ENCODE measurements around the gene WNT9A.

The WNT9A gene

GRCh38 chr1:227953022-227953412 is 5.3 kb upstream of the WNT9A start:
- no peak for DNase-seq

- DNase-seq: no peak
These were observed 4.8 kb upstream of the WNT9A start for GRCh38 chr1:227952374-227953021.

DNA sequence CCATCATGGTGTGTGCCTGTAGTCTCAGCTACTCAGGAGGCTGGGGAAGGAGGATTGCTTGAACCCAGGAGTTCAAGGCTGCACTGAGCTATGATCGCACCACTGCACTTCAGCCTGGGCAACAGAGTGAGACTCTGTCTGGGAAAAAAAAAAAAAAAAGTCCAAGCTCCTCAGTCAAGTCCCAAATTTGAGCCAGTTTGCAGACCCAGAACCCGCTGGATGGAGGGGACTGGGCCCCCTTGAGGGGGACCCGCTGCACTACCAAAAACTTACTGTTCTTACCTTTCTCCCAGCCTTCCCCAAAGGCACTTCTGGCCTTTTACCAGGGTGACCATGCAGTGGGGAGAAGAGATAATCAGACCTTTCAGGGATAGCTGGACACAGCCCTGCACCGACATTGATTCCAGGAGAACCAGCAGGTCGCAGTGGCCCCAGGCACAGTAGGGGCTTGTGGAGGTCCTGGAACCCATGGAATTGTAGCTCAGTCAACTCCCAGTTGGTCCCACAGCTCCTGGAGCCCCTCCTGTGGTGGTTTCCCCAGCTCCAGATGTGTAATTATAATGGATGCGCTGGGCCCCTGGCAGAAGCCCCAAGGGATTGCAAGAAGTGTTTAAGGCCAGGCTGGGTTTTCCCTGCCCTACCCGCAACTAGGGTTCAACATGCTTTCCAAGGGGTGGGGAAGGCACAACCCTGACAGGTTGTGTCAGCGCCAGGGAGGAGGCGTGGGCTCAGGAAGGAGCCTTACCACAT is 4.1 kb upstream of the WNT9A start:
- no peak for DNase-seq

- DNase-seq: no peak
These were observed 3.1 kb upstream of the WNT9A start for GRCh38 chr1:227950735-227951346.

GRCh38 chr1:227949954-227950734 is 2.4 kb upstream of the WNT9A start:
- DNase-seq: no peak

DNA sequence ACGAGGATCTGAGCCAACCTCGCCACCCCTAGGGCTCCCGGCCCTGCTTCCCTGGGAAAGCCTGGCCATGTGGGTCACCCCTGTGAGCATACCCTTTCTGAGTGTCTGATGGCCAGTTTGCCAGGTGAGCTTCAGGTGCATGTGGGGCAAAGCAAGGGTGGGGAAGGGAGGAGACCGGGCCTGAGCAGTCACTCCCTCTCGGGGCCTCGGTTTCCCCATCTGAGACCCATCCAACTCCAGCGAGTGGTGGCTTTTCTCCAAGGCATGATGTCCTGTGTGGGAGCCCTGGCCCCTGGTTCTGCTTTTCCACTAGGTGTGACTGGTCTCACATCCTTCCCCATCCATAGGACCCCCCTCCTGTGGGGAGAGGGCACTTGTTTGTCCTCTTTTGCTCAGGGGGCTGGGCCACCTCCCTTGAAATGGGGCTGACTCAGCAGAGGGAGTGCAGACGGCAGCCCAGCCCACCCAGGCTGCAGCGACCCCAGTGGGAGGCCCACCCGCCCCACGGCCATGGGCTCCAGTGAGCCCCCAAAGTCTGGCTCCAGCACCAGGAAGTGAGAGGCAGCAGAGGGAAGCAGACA is 1.7 kb upstream of the WNT9A start:
- DNase-seq: no peak

DNA sequence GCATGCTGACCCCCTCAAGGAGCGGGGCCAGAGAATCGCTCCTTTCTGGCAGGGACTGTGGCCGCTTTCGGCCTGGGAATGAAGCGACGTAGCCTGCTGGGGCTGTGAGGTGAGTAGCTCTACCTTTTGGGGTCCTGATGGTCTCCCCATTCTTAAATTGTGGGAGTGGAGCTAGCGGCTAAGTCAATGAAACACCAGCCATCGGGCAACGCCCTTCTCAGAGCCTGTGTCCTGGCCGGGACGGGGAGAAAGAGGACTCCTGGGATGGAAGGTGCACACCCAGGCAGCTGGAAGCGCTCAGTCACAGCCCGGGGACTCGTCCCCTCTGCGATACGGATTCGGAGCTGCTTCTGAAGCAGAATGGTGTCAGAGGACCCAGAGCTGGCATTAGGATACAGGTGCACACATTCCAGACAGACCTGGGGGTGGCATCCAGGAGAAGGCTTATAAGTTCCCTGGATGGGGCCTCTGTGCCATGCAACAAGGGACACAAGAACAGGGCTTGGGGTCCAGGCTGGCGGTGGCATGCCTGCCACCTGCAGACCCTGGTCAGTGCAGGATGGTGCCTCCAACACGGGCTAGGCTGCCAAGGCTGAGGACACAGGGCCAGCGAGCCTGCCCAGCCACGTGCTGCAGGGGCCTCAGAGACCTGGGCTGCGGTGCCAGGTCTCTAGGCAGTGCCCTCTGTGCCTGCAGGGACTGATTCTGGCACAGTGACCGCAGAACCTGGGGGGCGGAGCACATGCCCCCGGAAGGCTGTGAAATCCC is 945 bp upstream of the WNT9A start:
- no peak for DNase-seq

- no peak for DNase-seq
These were observed 401 bp downstream of the WNT9A start for GRCh38 chr1:227947386-227947675.

GRCh38 chr1:227946624-227947385 is 927 bp downstream of the WNT9A start:
- DNase-seq: peak; percentile 36

GRCh38 chr1:227945891-227946623 is 1.7 kb downstream of the WNT9A start:
- DNase-seq: no peak

GRCh38 chr1:227944931-227945890 is 2.5 kb downstream of the WNT9A start:
- no peak for DNase-seq

GRCh38 chr1:227944090-227944930 is 3.4 kb downstream of the WNT9A start:
- no peak for DNase-seq

GRCh38 chr1:227943381-227944089 is 4.2 kb downstream of the WNT9A start:
- no peak for DNase-seq

GRCh38 chr1:227942716-227943261 is 4.9 kb downstream of the WNT9A start:
- no peak for DNase-seq

DNA sequence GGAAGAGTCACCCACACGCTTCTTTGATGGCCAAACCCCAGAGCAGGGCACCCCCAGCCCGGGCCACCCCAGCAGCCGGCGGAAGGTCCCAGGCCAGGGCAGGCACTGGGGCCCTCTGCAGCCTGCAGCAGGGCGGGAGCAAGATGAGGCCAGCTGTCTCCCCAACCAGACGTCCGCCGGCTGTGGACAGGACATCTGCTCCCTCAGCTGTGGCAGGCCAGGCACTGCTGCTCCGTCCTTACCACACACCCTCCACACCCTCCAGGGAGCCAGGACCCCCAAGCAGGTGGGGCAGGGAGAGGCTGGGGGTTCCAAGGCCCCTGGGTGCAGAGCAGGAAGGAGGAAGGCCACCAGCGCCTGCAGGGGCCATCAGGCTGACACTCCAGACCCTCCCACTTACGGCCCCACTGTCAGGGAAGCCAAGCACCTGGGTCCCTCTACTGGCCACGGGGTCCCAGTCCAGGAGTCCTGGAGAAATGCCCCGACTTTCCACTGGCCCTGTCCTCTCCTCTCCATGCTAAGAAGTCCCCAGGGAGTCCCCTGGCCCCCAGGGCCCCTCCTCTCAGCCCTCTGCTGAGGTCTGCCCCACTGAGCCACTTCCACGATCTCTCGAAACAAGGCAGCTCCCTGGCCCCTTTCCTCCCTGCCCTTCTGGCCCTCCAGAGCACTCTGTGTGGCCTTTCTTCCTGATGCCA is 5.6 kb downstream of the WNT9A start:
- DNase-seq: no peak

- DNase-seq: no peak
These were observed 6.2 kb downstream of the WNT9A start for GRCh38 chr1:227941509-227942020.

GRCh38 chr1:227940791-227941241 is 6.9 kb downstream of the WNT9A start:
- DNase-seq: no peak
